ENCODE results near the gene NF2.

Gene NF2

DNA sequence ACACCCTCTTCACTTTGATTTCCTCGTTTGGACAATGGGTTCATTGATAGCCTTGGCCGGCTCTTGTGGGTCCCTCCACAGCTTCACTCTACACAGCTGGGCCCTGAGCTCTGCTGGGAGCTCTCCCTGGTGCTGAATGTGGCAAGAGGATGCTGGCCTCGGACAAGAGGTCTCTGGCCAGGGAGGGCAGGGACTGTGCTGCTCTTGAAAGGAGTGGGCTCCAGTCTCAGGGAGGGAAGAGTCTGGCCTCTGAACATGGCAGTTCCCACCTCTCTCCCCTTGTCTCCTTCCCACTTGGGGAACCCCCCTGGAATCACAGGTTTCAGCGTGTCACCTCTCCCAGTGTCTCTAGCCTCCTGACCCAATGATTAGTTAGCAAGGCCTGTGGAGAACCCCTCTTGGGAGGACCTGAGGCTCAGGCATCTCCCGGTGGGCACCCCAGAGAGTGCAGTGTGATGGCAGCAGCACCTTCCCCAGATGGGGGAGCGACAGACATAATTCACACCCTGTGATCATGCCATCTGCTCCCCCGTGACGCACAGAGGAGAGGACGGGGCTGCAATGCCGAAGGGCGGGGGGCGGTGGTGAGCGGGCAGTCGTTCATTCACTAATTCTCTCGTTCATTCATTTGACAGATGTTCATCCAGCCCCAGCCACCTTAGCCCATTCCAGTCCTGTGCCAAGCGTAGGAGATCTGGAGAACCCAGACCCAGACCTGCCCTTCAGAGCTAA is 113.5 kb downstream of the NF2 start:
- in situ Hi-C loops (cut with HindIII; ENCODE audit: low sequenced_read_pairs) = no loop called here
- TF ChIP-seq, protein P1, sequence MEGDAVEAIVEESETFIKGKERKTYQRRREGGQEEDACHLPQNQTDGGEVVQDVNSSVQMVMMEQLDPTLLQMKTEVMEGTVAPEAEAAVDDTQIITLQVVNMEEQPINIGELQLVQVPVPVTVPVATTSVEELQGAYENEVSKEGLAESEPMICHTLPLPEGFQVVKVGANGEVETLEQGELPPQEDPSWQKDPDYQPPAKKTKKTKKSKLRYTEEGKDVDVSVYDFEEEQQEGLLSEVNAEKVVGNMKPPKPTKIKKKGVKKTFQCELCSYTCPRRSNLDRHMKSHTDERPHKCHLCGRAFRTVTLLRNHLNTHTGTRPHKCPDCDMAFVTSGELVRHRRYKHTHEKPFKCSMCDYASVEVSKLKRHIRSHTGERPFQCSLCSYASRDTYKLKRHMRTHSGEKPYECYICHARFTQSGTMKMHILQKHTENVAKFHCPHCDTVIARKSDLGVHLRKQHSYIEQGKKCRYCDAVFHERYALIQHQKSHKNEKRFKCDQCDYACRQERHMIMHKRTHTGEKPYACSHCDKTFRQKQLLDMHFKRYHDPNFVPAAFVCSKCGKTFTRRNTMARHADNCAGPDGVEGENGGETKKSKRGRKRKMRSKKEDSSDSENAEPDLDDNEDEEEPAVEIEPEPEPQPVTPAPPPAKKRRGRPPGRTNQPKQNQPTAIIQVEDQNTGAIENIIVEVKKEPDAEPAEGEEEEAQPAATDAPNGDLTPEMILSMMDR (IDR thresholded peaks at IDR 0.05; ENCODE audit: low read depth, low read length) = no peak
- peak; percentile 76 for DNase-seq (ENCODE audit: low read depth, low spot score)
- H3K4me3 ChIP-seq (ENCODE audit: low read depth, low read length) = no peak overlapping the region

DNA sequence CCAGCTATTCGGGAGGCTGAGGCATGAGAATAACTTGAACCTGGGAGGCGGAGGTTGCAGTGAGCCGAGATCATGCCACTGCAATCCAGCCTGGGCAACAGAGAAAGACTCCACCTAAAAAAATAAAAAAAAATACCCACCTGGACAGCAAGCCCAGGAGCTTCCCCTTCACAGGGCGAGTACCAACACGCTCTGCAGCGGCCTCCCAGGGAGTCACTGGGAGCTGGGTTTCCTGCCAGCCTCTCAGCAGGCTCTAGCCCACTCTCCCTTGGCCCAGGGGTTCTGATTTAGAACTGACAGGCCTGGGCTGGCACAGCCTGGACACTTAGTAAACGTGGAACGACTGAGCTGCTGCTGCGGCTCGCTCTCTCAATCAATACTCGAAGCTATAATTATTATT is 114.4 kb downstream of the NF2 start:
- no peak for DNase-seq (ENCODE audit: low read depth, low spot score)
- H3K4me3 ChIP-seq (ENCODE audit: low read depth, low read length) = no peak overlapping the region
- TF ChIP-seq, protein P1 (IDR thresholded peaks at IDR 0.05; ENCODE audit: low read depth, low read length) = no peak
- in situ Hi-C loops (cut with HindIII; ENCODE audit: low sequenced_read_pairs) = no loop called here

DNA sequence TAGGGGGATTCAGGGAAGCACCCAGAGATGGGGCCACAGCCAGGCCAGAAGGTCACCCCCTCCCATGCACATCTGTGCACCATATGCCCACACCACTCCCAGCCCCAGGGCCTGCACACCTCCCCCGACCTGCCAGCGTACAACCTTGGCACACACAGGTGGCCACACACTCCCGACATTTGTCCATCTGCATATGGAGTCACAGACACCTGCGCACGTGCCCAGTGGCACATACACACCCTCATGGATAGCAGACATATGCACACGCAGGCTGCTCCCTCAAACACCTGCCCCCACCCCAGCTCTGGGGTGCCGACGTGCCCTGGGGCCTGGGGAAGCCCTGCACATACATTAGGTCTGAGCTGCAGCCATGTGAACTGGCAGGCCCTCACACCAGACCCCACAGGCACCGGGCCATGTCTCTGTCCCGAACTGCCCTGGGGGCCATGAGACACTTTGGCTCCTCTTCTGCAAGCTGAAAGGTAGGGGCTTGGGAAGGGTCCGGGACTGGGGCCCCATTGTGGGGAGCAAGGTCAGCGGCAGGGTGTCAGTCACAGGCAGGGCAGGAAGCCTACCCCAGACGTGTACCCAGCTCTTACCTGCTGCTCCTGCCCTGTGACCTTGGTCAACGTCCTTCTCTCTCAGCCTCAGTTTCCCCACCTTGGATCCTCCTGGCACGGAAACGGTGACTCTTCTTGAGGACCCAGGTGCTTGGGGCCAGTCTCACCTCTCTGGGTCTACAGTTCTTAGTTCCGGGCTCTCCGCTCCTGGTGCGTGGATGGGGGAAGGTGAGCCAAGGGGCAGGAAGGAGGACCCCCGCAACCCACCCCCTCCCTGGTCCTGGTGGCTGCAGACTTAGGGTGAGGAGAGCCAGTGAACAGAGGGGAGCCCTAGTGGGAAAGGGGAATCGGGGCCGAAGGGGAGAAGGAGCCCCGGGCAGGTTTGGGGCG is 115.8 kb downstream of the NF2 start:
- DNase-seq (ENCODE audit: low read depth, low spot score) = no peak
- TF ChIP-seq, protein P1 (IDR thresholded peaks at IDR 0.05; ENCODE audit: low read depth, low read length) = no peak
- in situ Hi-C loops (cut with HindIII; ENCODE audit: low sequenced_read_pairs) = no loop called here
- H3K4me3 ChIP-seq (ENCODE audit: low read depth, low read length) = no peak overlapping the region

DNA sequence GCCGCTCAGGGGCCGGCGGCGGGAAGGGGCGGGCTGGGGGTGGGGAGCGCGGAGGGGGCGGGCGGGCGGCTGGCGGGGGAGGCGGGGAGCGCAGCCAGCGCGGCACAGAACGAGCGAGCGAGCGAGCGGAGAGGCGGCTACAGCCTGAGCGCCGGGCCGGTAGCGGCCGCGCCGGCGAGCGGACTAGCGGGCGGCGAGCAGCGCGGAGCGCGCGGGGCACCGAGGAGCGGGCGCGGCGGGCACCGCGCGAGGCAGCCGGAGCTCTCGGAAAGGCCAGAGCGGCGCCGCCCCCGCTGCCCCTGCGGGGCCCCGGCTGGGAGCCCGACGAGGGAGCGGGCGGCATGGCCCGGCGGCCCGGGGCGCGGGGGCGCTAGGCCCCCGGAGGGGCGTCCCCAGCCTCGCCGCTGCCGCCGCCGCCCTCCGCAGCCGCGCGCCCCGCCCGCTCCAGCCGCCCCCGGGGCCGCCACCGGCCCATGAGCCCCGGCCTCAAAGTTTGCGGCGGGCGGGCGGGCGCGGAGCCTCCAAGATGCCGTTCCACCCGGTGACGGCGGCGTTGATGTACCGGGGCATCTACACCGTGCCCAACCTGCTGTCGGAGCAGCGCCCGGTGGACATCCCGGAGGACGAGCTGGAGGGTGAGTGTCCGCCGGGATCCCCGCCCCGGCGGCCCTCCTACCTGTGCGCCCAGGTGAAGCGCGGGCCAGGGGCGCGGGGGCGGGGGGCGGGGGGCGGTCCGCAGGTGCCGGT is 116.6 kb downstream of the NF2 start, which contains the start of gene CABP7:
Gene CABP7, plus strand, starts transcription at position 105 of the 747 bp plus-strand sequence. Its CDS starts 422 bp downstream, at position 527.
- H3K4me3 ChIP-seq (ENCODE audit: low read depth, low read length) = no peak within 1 kb of the TSS
- in situ Hi-C loops (cut with HindIII; ENCODE audit: low sequenced_read_pairs) = no loop called here
- DNase-seq (ENCODE audit: low read depth, low spot score) = no peak
- TF ChIP-seq, protein P1 (IDR thresholded peaks at IDR 0.05; ENCODE audit: low read depth, low read length) = no peak

DNA sequence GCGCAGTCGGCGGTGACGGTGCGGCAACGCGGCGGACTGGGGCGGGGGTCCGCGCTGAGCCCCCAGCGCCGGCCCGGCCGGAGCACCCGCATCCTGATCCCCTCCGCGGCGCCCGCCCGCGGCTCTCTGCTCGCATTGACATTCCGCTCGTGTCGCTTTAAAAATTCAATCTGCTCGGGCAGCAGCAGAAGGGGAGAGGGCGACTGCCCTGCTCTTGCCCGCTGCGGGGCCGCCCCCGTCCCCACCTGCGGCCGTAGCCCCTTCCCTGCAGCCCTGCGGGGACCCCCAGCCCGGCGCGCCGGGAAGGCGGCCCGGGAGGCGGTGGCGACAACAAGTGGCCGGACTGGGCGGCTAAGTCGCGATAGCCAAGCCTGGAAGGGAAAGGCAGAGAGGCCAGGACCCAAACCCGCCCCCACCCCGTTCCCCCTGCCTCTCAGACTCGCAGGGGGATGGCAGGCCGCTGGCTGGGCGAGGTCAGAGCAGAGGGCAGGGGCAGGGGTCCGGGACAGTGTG is 117.4 kb downstream of the NF2 start:
- in situ Hi-C loops (cut with HindIII; ENCODE audit: low sequenced_read_pairs) = no loop called here
- no peak overlapping the region for H3K4me3 ChIP-seq (ENCODE audit: low read depth, low read length)
- TF ChIP-seq, protein P1 (IDR thresholded peaks at IDR 0.05; ENCODE audit: low read depth, low read length) = no peak
- DNase-seq (ENCODE audit: low read depth, low spot score) = no peak

DNA sequence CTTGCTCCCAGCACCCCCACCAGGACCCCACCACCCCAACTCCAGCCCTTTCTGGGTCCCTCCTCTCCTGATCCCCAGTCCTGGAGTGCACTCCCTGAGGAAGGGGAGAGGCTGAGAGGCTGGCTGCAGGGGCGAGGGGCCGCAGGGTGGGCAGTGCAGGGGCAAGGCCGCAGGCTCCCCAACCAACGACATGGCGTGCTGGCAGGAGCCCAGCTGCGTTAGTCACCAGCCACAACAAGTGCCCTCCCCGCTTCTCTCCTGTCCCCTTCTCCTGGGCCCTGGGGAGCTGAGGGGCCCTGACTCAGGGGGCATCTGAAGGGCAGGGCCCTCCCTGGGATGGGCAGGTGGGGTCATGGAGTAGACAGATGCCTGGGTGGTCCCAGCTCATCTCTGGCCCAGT is 118.7 kb downstream of the NF2 start:
- TF ChIP-seq, protein P1 (IDR thresholded peaks at IDR 0.05; ENCODE audit: low read depth, low read length) = no peak
- no peak overlapping the region for H3K4me3 ChIP-seq (ENCODE audit: low read depth, low read length)
- in situ Hi-C loops (cut with HindIII; ENCODE audit: low sequenced_read_pairs) = no loop called here
- no peak for DNase-seq (ENCODE audit: low read depth, low spot score)

Data from astrocyte of the spinal cord (primary cell).